ENCODE measurements around the gene HELB.
"Not testable (repeated sequence)": the region's sequence is repeated elsewhere in the genome, so short reads cannot be mapped to it uniquely, and the experiment has no call there.

The HELB gene

GRCh38 chr12:66303316-66303804, 1.1 kb downstream of the HELB start:
- DNase-seq = not testable (repeated sequence)

- DNase-seq = no peak
Observed at GRCh38 chr12:66304296-66304900, 2.1 kb downstream of the HELB start.

GRCh38 chr12:66309606-66310005, 7.3 kb downstream of the HELB start:
- DNase-seq = peak; percentile 4

- DNase-seq = no peak
Observed at GRCh38 chr12:66312189-66312588, 9.9 kb downstream of the HELB start.

- DNase-seq = no peak
Observed at GRCh38 chr12:66314278-66314677, 12.0 kb downstream of the HELB start.

- no peak for DNase-seq
Observed at GRCh38 chr12:66319266-66319954, 17.1 kb downstream of the HELB start.

GRCh38 chr12:66320996-66321395, 18.7 kb downstream of the HELB start:
- DNase-seq = peak; percentile 5

- DNase-seq = no peak
Observed at GRCh38 chr12:66321435-66321834, 19.1 kb downstream of the HELB start.

GRCh38 chr12:66323017-66323416, 20.7 kb downstream of the HELB start:
- DNase-seq = no peak

- DNase-seq = peak; percentile 32
Observed at GRCh38 chr12:66329941-66330340, 27.6 kb downstream of the HELB start.

GRCh38 chr12:66331016-66331415, 28.7 kb downstream of the HELB start:
- no peak for DNase-seq

GRCh38 chr12:66331814-66332213, 29.5 kb downstream of the HELB start:
- no peak for DNase-seq

- DNase-seq = no peak
Observed at GRCh38 chr12:66335746-66336145, 33.5 kb downstream of the HELB start.

GRCh38 chr12:66337381-66338010, 35.2 kb downstream of the HELB start:
- DNase-seq = no peak

GRCh38 chr12:66340131-66340530, 37.8 kb downstream of the HELB start:
- DNase-seq = peak; percentile 50

GRCh38 chr12:66341126-66341525, 38.8 kb downstream of the HELB start:
- DNase-seq = no peak

- DNase-seq = no peak
Observed at GRCh38 chr12:66345212-66345611, 42.9 kb downstream of the HELB start.

GRCh38 chr12:66345956-66346355, 43.7 kb downstream of the HELB start:
- no peak for DNase-seq

GRCh38 chr12:66351301-66351700, 49.0 kb downstream of the HELB start:
- no peak for DNase-seq

- DNase-seq = peak; percentile 21
Observed at GRCh38 chr12:66352197-66352596, 49.9 kb downstream of the HELB start.

GRCh38 chr12:66352899-66353298, 50.6 kb downstream of the HELB start:
- no peak for DNase-seq

- DNase-seq = peak; percentile 8
Observed at GRCh38 chr12:66354291-66354690, 52.0 kb downstream of the HELB start.

- no peak for DNase-seq
Observed at GRCh38 chr12:66359300-66359699, 57.0 kb downstream of the HELB start.

GRCh38 chr12:66361703-66362102, 59.4 kb downstream of the HELB start:
- DNase-seq = no peak
